HepG2 (cell line): ENCODE measurements around the gene MTHFD1. TPM values are rescaled to one million over a fixed set of nuclear protein-coding genes. Genes with fewer than 3 reads are reported as not detected.

Experiments used
- ATAC-seq: fragments of 200-7000 bp; cut with Tn5 transposase; 3 replicates; pipeline ENCODE4 v1.9.1; 2020; ENCODE audit warnings: mild to moderate bottlenecking, moderate library complexity
- BruUV-seq: library from RNA; stranded (reverse); fragments of 400-500 nt; replicated peaks from 2 replicates; lab custom pipeline; 2021; lab: Mats Ljungman, UMichigan
- CTCF ChIA-PET: fragments of 300-600 bp; formaldehyde crosslinking; extraction: SDS; loops from one replicate; lab custom pipeline; 2021; ENCODE audit warnings: low total read pairs, inconsistent platforms, low intra/inter-chr PET ratio; lab: Yijun Ruan, JAX
- POLR2A ChIA-PET: fragments of 350-600 bp; sonication (Branson Sonifier 250); formaldehyde crosslinking; loops from one replicate; lab custom pipeline; 2020; ENCODE audit warnings: antibody characterized with exemption, inconsistent platforms; lab: Yijun Ruan, JAX
- DNase-seq: peaks from one replicate; pipeline ENCODE4 v3.0.0-alpha.2; 2015; ENCODE audit warnings: low spot score
- FAIRE-seq: peaks from 3 replicates; lab custom pipeline; 2011; peaks lifted over from hg19 to GRCh38; lab: Jason Lieb, UNC
- H2AFZ ChIP-seq: one replicate; pipeline ENCODE4 v1.6.1; 2011; ENCODE audit warnings: low read length, inconsistent platforms
- H3K27ac ChIP-seq: fragments of 300-600 bp; 3 replicates; pipeline ENCODE4 v1.8.0; 2011; ENCODE audit warnings: mixed run types, mild to moderate bottlenecking, mixed read lengths, low read length, inconsistent platforms; ENCODE audit not compliant: insufficient read depth; ENCODE audit errors: extremely low read length
- H3K27me3 ChIP-seq, 2 experiments: fragments of 200-600 bp in 1 of 2; 2 replicates in 1 of 2; 3 replicates in 1 of 2; pipeline versions ENCODE4 v1.6.0 to v1.8.0; 2011; ENCODE audit warnings: low read length in 2 of 2, mild to moderate bottlenecking in 2 of 2, moderate library complexity in 2 of 2, inconsistent platforms in 1 of 2; ENCODE audit not compliant: insufficient read depth in 2 of 2, control insufficient read depth in 1 of 2
- H3K36me3 ChIP-seq, 2 experiments: fragments of 200-600 bp in 1 of 2; replicated peaks in 1 of 2; 2 replicates in 1 of 2; 3 replicates in 1 of 2; pipeline versions ENCODE4 v1.5.1 to v1.8.0; 2011; ENCODE audit warnings: low read length in 2 of 2, inconsistent platforms in 1 of 2; ENCODE audit not compliant: insufficient read depth in 2 of 2, control insufficient read depth in 1 of 2
- H3K4me1 ChIP-seq: 2 replicates; pipeline ENCODE4 v1.5.1; 2012; ENCODE audit warnings: low read length, inconsistent platforms; ENCODE audit not compliant: insufficient read depth
- H3K4me2 ChIP-seq: 2 replicates; pipeline ENCODE4 v1.6.0; 2011; ENCODE audit warnings: low read depth, low read length, inconsistent platforms
- H3K4me3 ChIP-seq, 3 experiments: fragments of 200-600 bp in 1 of 3; sonication (generic), shearing (Covaris generic) in 1 of 3; replicated peaks in 1 of 3; 2 replicates each; pipeline ENCODE4 v1.5.1; 2011 to 2016; ENCODE audit warnings: low read length in 3 of 3, inconsistent platforms in 2 of 3, low read depth in 2 of 3, mild to moderate bottlenecking in 2 of 3, control low read depth in 1 of 3, mixed read lengths in 1 of 3; ENCODE audit not compliant: insufficient read depth in 1 of 3
- H3K79me2 ChIP-seq: one replicate; pipeline ENCODE4 v1.6.1; 2011; ENCODE audit warnings: low read length, inconsistent platforms; ENCODE audit not compliant: insufficient read depth
- H3K9ac ChIP-seq: 2 replicates; pipeline ENCODE4 v1.6.0; 2011; ENCODE audit warnings: mild to moderate bottlenecking, low read depth, low read length, inconsistent platforms; ENCODE audit not compliant: insufficient read depth
- H3K9me3 ChIP-seq: 2 replicates; pipeline ENCODE4 v1.5.1; 2012; ENCODE audit warnings: mild to moderate bottlenecking, low read length
- H4K20me1 ChIP-seq: 2 replicates; pipeline ENCODE4 v1.6.0; 2011; ENCODE audit warnings: inconsistent platforms, mild to moderate bottlenecking, low read length, moderate library complexity; ENCODE audit not compliant: insufficient read depth
- CHCHD3 ChIP-seq: sonication (generic); formaldehyde crosslinking; IDR thresholded peaks from 2 replicates; pipeline ENCODE4 v1.8.0; 2022; ENCODE audit warnings: mild to moderate bottlenecking, missing genetic modification reagents, moderate library complexity
- FUBP1 ChIP-seq: sonication (generic); formaldehyde crosslinking; IDR thresholded peaks from 2 replicates; pipeline ENCODE4 v1.5.1; 2020; ENCODE audit warnings: missing genetic modification reagents, mild to moderate bottlenecking, borderline replicate concordance
- KLF6 ChIP-seq: IDR thresholded peaks from 2 replicates; pipeline ENCODE4 v1.8.0; 2016; ENCODE audit warnings: missing biosample characterization, missing genetic modification reagents
- LCORL ChIP-seq, 2 experiments: fragments of 450-650 bp in 1 of 2; sonication (generic) in 1 of 2; formaldehyde crosslinking in 1 of 2; IDR thresholded peaks; 2 replicates each; pipeline versions ENCODE4 v1.5.0 to v1.6.1; 2017 to 2020; ENCODE audit warnings: antibody characterized with exemption in 1 of 2, missing genetic modification reagents in 1 of 2
- MTA3 ChIP-seq: sonication (generic); formaldehyde crosslinking; IDR thresholded peaks from 2 replicates; pipeline ENCODE4 v1.4.0; 2020; ENCODE audit warnings: missing genetic modification reagents
- POGZ ChIP-seq: sonication (generic); formaldehyde crosslinking; IDR thresholded peaks from 2 replicates; pipeline ENCODE4 v1.4.0; 2020; ENCODE audit warnings: mild to moderate bottlenecking, missing genetic modification reagents
- U2AF2 ChIP-seq: fragments of 200-400 bp; formaldehyde crosslinking; IDR thresholded peaks from 2 replicates; pipeline ENCODE4 v1.6.1; 2017; ENCODE audit warnings: low read depth, mild to moderate bottlenecking, low read length
- ZKSCAN5 ChIP-seq: sonication (generic); formaldehyde crosslinking; IDR thresholded peaks from 2 replicates; pipeline ENCODE4 v1.5.1; 2020; ENCODE audit warnings: mild to moderate bottlenecking, missing genetic modification reagents
- ZNF619 ChIP-seq: sonication (generic); formaldehyde crosslinking; IDR thresholded peaks from 2 replicates; pipeline ENCODE4 v1.4.0; 2020; ENCODE audit warnings: mild to moderate bottlenecking, missing genetic modification reagents
- ZNF790 ChIP-seq: sonication (generic); formaldehyde crosslinking; IDR thresholded peaks from 2 replicates; pipeline ENCODE4 v1.8.0; 2022; ENCODE audit warnings: missing genetic modification reagents, mild to moderate bottlenecking, borderline replicate concordance
- ZSCAN30 ChIP-seq: sonication (generic); formaldehyde crosslinking; IDR thresholded peaks from 2 replicates; pipeline ENCODE4 v1.5.0; 2020; ENCODE audit warnings: mild to moderate bottlenecking, missing genetic modification reagents
- WGBS: methylation state at CpG from one replicate; pipeline ENCODE4 v1.1.6; 2017; ENCODE audit warnings: low lambda C conversion rate; 5-methylcytosine and 5-hydroxymethylcytosine counted together
- in situ Hi-C: cut with HindIII; loops from 2 replicates; pipeline ENCODE4 v1.10.0; 2017; ENCODE audit warnings: low pct_unique_long_range_greater_than_20kb; ENCODE audit not compliant: extremely low pct_ligation_motif_present
- intact Hi-C: fragments of 100-400 bp; cut with micrococcal nuclease; formaldehyde crosslinking; loops from one replicate; pipeline ENCODE4 v1.10.0; 2022; ENCODE audit not compliant: unreplicated experiment
- polyA plus RNA-seq, 8 experiments: library from polyadenylated mRNA; depleted of rRNA in 3 of 8; stranded (reverse) in 7 of 8; unstranded in 1 of 8; fragments of >200 nt; fragmentation: Illumina TruSeq in 4 of 8; extraction: Trizol in 4 of 8; gene quantifications; 2 replicates each; pipeline versions ENCODE4 v1.2.1 to v1.2.3, GENCODE V29; 2011 to 2016; ENCODE audit warnings: low read depth in 4 of 8, missing spikeins in 1 of 8, mixed read lengths in 1 of 8; ENCODE audit not compliant: insufficient read depth in 1 of 8
- total RNA-seq, 5 experiments: library from RNA; depleted of rRNA; stranded (reverse); fragments of >200 nt; fragmentation: Illumina TruSeq; extraction: Trizol; gene quantifications; 2 replicates each; pipeline ENCODE4 v1.2.3, GENCODE V29; 2016; ENCODE audit warnings: low read depth in 1 of 5

Gene MTHFD1
- total and polyA plus RNA-seq, 2 of the 13 experiments (the other 11 are each of a cell fraction or from before 2014, with no cell fraction given), result 31.0 to 106 TPM

DNA sequence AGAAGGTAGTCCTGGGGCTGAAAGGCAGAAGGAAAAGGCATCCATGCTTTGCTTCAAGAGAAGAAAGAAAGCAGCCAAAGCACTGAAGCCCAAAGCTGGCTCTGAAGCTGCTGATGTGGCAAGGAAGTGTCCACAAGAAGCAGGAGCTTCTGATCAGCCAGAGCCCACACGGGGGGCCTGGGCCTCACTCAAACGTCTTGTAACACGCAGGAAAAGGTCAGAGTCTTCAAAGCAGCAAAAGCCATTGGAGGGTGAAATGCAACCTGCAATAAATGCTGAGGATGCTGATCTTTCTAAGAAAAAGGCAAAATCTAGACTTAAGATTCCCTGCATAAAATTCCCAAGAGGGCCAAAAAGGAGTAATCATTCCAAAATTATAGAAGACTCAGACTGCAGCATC lies 80.3 kb downstream of the MTHFD1 start:
- no peak for FAIRE-seq
- POLR2A ChIA-PET, result no interaction called here
- Histone ChIP-seq H2AFZ (no peak overlapping the region), H3K4me2 (no peak overlapping the region), H4K20me1 (no peaks in the 10 kb centered on the region), H3K9me3 (no peaks in the 10 kb centered on the region), H3K36me3 (no peaks in the 10 kb centered on the region), H3K27me3 (no peaks in the 10 kb centered on the region), H3K27ac (no peak overlapping the region), H3K4me1 (peaks cover 28% of the 10 kb centered on the region), H3K9ac (no peak overlapping the region), H3K4me3 (no peak overlapping the region), H3K79me2 (no peaks in the 10 kb centered on the region)
- DNase-seq, result no peak
- in situ Hi-C loops, result no loop called here
- intact Hi-C loops, result no loop called here
- no TSS peak for BruUV-seq
- 69% methylated on average over 3 of the region's 3 CpGs for WGBS
- no peak for TF ChIP-seq ZSCAN30 (CRISPR knock-in tag)
- TF ChIP-seq ZKSCAN5, result no peak
- TF ChIP-seq LCORL (IDR thresholded peaks at IDR 0.05), result no peak
- no peak for TF ChIP-seq LCORL (CRISPR knock-in tag; IDR thresholded peaks at IDR 0.05)
- TF ChIP-seq KLF6 (CRISPR knock-in tag), result no peak
- no peak for TF ChIP-seq ZNF790 (CRISPR knock-in tag)
- TF ChIP-seq ZNF619 (CRISPR knock-in tag), result no peak
- TF ChIP-seq MTA3 (CRISPR knock-in tag), result no peak
- no peak for TF ChIP-seq POGZ (CRISPR knock-in tag)
- no peak for TF ChIP-seq U2AF2
- no peak for TF ChIP-seq FUBP1
- TF ChIP-seq CHCHD3 (CRISPR knock-in tag), result no peak
- CTCF ChIA-PET, result no interaction called here
- ATAC-seq, result no peak
